Endothelial cell of umbilical vein (primary cell): ENCODE data around the gene PRMT7.

Experiments used
- EZH2 ChIP-seq: IDR thresholded peaks from 2 replicates; pipeline ENCODE4 v1.6.1; 2012; ENCODE audit warnings: borderline replicate concordance, low read depth, mild to moderate bottlenecking, moderate library complexity, low read length, inconsistent platforms; ENCODE audit not compliant: severe bottlenecking
- FOS ChIP-seq: IDR thresholded peaks from 2 replicates; pipeline ENCODE4 v1.6.1; 2011; ENCODE audit warnings: mild to moderate bottlenecking, low read length, moderate library complexity, borderline replicate concordance; ENCODE audit not compliant: insufficient read depth
- GATA2 ChIP-seq: IDR thresholded peaks from 2 replicates; pipeline ENCODE4 v1.7.0; 2011; ENCODE audit warnings: low read depth, mild to moderate bottlenecking, moderate library complexity, mixed read lengths, low read length; ENCODE audit not compliant: insufficient read length, insufficient read depth
- JUN ChIP-seq: IDR thresholded peaks from 2 replicates; pipeline ENCODE4 v1.6.1; 2011; ENCODE audit warnings: borderline replicate concordance, low read depth; ENCODE audit not compliant: insufficient read length, insufficient read depth
- MAX ChIP-seq: IDR thresholded peaks from 2 replicates; pipeline ENCODE4 v1.6.1; 2011; ENCODE audit not compliant: insufficient read depth, insufficient read length
- MYC ChIP-seq: IDR thresholded peaks from one replicate; pipeline ENCODE4 v1.6.1; 2011; ENCODE audit warnings: mild to moderate bottlenecking, low read depth, low read length
- POLR2A ChIP-seq: IDR thresholded peaks from 2 replicates; pipeline ENCODE4 v1.6.1; 2012; ENCODE audit warnings: low read depth, mild to moderate bottlenecking, control low read depth, low read length
- POLR2AphosphoS5 ChIP-seq: IDR thresholded peaks from 2 replicates; pipeline ENCODE4 v1.6.1; 2012; ENCODE audit warnings: low read depth, mild to moderate bottlenecking, control low read depth, low read length, moderate library complexity; ENCODE audit not compliant: insufficient read depth
- TF ChIP-seq, protein P1 (sequence below), 2 donors: IDR thresholded peaks; 1 replicate in 1 of 2; 2 replicates in 1 of 2; pipeline ENCODE4 v1.5.1; 2011; ENCODE audit warnings: low read length in 2 of 2, mild to moderate bottlenecking in 2 of 2, moderate library complexity in 2 of 2, control low read depth in 1 of 2, inconsistent platforms in 1 of 2, low read depth in 1 of 2; ENCODE audit not compliant: insufficient read depth in 1 of 2; ENCODE audit errors: extremely low read depth in 1 of 2

DNA sequence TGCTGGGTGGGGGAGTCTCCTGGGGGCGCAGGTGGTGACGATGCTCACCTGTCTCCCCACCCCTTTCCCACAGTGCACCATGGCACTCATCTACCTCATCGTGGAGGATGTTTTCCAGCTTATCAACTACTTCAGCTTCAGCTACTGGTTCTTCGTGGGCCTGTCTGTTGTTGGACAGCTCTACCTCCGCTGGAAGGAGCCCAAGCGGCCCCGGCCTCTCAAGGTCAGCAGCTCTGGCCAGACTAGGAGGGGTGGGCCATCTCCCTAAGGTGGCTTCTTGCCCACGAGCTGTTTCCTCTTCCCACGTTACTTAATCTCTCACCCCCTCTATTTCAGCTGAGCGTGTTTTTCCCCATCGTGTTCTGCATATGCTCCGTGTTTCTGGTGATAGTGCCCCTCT lies 14.5 kb upstream of the PRMT7 start:
- TF ChIP-seq, protein P1, sequence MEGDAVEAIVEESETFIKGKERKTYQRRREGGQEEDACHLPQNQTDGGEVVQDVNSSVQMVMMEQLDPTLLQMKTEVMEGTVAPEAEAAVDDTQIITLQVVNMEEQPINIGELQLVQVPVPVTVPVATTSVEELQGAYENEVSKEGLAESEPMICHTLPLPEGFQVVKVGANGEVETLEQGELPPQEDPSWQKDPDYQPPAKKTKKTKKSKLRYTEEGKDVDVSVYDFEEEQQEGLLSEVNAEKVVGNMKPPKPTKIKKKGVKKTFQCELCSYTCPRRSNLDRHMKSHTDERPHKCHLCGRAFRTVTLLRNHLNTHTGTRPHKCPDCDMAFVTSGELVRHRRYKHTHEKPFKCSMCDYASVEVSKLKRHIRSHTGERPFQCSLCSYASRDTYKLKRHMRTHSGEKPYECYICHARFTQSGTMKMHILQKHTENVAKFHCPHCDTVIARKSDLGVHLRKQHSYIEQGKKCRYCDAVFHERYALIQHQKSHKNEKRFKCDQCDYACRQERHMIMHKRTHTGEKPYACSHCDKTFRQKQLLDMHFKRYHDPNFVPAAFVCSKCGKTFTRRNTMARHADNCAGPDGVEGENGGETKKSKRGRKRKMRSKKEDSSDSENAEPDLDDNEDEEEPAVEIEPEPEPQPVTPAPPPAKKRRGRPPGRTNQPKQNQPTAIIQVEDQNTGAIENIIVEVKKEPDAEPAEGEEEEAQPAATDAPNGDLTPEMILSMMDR (IDR thresholded peaks at IDR 0.05; ENCODE audit: extremely low read depth in 1 of 2, insufficient read depth in 1 of 2, low read depth in 1 of 2, low read length in 2 of 2): no peak
- no peak for TF ChIP-seq POLR2A
- TF ChIP-seq MAX: no peak
- TF ChIP-seq EZH2: no peak
- TF ChIP-seq JUN: no peak
- no peak for TF ChIP-seq POLR2AphosphoS5
- no peak for TF ChIP-seq FOS
- no peak for TF ChIP-seq GATA2
- TF ChIP-seq MYC: no peak
